ENCODE data around the gene GCNT2.
"Not testable (repeated sequence)": the region's sequence is repeated elsewhere in the genome, so short reads cannot be mapped to it uniquely, and the experiment has no call there.

The GCNT2 gene

DNA sequence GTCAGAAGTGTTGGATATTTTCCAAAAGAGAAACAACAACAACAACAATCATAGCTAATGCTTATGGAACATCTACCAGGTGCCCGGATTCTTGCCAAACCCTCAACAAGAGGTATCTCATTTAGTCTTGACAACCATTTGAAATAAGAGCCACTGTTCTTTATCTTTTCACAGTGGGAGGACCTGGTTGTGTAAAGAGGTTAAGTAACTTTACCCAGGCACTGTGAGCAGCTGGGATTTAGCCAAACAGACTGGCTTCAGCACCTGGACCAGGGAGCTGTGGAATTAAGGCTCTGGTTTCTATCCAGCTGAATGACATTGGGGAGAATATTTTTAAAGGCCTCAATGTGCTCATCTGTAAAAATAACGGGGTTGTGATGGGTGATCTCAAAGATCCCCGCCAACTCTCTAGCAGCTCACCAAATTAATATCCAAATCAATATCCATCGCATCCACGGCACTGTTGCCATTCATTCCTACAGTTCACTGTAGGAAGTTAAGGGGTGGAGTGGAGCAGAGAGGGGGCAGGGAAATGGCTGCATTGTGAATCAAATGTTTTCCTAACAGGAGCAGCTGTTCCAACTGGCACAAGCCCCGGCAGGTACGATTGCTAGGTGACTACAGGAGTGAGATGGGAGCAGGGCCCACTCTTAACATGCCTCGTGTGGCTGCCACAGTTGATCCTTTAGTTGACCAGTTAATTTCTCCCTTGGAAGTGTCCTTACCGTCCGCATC lies 61.8 kb downstream of the GCNT2 start:
- DNase-seq = no peak

DNA sequence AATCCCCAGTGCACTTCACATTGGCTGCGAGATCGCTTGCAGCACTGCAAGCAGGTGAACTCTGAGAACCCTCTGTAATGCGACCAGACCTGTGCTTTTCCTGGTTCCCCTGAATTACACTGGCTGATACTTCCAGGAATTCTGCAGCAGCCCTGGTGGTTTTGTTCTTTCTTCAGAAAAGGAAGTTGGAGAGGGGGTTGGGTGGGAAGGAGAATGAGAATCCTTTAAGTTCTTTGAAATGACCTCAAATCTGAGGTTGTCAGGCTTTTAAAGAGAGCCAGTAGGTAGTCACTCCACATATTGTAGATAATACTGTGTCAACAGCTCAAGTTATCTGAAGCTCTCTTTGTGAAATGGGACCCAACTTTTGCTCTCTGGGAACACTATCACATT lies 62.4 kb downstream of the GCNT2 start:
- DNase-seq = no peak

DNA sequence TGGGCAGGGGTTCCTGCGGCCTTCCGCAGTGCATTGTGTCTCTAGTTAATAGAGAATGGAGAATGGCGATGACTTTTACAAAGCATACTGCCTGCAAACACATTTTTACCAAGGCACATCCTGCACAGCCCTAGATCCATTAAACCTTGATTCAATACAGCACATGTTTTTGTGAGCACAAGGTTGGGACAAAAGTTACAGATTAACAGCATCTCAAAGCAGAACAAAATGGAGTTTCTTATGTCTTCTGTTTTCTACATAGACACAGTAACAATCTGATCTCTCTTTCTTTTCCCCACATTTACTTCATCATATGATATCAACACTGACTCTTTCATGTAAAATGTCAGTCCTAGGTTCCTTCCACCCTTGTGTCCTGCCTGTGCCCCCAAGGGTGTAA lies 63.5 kb downstream of the GCNT2 start:
- no peak for DNase-seq

DNA sequence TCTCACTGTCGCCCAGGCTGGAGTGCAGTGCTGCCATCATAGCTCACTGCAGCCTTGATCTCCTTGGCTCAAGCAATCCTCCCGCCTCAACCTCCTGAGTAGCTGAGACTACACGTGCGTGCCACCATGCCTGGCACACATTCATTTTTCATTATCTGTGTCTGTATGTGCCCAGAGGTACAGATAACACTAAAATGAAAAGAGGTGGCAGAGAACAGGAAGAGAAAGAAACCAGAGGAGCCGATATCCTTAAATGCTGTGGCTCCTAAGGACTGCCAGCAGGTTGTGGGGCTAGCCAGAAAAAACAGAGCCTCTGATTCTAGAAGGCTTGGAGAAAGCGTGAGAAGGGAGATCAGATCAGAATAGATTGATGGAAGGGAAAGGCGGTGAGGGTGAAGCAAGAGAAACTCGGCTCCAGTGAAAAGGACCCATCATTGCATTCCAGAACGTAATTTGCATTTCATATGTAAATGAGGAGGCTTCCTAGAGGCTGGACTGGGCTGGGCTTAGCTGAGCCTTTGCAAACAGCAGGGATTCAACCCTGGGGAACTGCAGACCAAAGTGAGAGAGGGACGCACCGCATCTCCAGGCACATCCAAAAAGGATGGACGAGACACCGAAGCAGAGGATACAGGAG lies 64.2 kb downstream of the GCNT2 start:
- DNase-seq = no peak

DNA sequence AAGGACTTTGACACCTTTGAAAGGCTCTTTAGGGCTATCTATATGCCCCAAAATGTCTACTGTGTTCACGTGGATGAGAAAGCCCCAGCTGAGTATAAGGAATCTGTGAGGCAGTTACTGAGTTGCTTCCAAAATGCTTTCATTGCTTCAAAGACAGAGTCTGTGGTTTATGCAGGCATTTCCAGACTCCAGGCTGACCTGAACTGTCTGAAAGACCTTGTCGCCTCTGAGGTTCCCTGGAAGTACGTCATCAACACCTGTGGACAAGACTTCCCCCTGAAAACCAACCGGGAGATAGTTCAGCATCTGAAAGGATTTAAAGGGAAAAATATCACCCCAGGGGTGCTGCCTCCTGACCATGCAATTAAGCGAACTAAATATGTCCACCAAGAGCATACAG lies 65.2 kb downstream of the GCNT2 start:
- no peak for DNase-seq

DNA sequence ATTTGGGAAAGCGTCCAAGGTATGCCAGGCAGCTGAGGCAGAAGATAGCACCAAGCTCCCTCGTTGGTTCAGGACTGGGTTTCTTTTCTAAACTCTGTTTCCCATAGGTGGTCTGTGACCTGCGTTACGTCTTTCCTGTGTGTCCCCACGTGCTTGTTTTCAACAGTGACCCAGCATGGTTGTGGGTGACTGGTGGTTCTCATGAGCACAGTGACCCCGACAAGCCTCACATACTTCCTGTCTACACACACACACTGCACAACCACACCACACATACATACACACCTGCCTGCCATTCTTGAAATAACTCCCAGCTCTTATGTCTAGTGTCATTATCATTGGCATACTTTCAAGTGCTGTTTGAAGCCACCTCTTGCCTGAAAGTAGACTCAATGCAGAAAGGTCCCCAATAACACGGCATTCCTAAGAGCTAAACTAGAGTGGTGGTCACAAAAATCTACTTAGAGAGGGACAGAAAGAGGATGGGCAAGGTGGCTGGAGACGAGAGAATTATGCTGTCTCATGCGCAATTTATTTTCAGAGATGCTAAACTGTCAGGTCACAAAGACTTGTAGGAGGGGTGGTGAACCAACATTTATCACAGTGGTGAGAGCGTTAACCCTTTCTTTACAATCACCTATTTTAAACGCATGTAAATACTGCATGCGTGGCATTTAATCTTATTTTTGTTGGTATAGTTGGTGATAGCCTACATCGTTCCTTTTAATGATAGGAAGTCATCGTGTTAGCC lies 66.7 kb downstream of the GCNT2 start:
- no peak for DNase-seq

DNA sequence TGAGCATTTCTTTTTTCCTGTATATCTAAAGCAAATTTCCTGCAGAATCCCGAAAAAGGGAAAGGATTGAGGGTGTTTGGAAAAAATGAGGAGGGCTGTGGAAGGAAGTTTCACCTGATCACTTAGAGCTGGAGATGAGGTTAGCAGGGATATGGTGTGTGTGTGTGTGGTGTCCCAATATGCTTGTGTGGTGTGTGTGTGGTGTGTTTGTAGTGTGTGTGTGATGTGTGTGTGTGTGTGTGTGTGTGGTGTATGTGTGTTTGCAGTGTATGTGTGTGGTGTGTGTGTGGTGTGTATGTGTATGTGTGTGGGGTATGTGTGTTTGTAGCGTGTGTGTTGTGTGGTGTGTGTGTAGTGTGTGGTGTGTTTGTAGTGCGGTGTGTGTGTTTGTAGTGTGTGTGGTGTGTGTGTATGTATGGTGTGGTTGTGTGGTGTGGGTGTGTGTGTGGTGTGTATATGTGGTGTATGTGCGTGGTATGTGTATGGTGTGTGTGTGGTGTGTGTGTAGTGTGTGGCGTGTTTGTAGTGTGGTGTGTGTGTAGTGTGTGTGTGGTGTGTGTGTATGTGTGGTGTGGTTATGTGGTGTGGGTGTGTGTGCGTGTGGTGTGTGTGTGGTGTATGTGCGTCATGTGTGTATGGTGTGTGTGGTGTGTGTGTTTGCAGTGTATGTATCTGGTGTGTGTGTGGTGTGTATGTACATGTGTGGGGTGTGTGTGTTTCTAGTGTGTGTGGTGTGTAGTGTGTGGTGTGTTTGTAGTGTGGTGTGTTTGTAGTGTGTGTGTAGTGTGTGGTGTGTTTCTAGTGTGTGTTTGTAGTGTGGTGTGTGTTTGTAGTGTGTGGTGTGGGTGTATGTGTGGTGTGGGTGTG lies 67.6 kb downstream of the GCNT2 start:
- DNase-seq = no peak

DNA sequence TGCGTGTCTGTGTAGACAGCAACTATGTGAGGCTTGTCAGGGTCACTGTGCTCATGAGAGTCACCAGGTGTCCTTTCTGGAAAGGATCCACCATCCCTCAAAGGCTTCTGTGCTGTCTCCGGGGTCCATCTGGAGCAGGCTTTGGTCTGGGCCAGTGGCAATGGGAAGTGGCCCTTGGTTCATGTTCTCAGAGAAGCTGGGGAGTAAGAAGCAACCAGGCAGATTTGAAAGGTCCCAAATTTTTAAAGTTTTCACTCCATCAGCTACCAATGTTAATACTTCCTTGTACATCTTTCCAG lies 68.2 kb downstream of the GCNT2 start:
- DNase-seq = no peak

DNA sequence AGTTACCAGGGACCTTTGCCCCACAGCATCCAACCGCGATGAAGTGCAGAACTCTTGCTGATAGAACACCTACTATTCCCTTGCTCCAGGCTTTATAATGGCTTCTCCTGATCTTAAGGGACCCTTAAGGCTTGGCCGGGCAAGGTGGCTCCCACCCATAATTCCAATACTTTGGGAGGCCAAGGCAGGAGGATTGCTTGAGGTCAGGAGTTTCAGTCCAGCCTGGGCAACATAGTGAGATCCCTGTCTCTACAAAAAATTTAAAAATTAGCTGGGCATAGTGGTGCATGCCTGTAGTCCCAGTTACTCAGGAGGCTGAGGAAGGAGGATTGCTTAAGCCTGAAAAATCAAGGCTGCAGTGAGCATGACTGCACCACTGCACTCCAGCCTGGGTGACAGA lies 68.8 kb downstream of the GCNT2 start:
- no peak for DNase-seq

DNA sequence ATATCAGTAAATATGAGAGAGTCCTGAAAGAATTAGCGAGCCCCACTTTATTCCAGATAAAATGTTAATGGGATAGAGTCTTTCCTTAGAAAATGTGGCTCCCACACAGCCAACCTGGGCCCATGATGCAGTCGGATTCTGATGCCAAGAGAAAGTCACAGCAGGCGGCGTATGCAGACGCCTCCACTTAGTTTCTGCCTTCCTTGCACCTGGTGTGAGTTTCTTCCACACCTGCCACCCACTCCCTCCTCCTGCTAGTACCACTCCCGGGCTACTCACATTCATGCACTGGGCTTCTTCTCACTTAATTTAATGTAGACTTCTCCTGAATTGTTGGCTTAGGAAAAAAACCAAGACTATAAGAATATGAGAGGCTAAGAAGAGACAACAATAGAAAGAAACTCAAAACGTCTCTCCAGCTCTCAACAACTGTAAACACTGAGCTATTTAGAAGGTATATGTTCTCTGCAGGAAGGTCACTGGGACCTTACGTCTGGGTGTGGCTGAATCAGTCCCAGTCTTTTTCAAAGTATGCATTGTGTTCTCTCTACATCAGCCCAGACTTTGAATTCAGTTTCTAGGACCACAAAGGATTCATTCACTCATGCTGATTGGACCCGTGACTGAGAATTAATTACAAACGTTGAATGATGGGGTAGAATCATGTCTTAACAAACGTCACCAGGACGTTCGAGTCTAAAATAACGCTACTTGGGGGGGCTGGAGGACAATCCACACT lies 70.4 kb downstream of the GCNT2 start:
- DNase-seq = no peak

DNA sequence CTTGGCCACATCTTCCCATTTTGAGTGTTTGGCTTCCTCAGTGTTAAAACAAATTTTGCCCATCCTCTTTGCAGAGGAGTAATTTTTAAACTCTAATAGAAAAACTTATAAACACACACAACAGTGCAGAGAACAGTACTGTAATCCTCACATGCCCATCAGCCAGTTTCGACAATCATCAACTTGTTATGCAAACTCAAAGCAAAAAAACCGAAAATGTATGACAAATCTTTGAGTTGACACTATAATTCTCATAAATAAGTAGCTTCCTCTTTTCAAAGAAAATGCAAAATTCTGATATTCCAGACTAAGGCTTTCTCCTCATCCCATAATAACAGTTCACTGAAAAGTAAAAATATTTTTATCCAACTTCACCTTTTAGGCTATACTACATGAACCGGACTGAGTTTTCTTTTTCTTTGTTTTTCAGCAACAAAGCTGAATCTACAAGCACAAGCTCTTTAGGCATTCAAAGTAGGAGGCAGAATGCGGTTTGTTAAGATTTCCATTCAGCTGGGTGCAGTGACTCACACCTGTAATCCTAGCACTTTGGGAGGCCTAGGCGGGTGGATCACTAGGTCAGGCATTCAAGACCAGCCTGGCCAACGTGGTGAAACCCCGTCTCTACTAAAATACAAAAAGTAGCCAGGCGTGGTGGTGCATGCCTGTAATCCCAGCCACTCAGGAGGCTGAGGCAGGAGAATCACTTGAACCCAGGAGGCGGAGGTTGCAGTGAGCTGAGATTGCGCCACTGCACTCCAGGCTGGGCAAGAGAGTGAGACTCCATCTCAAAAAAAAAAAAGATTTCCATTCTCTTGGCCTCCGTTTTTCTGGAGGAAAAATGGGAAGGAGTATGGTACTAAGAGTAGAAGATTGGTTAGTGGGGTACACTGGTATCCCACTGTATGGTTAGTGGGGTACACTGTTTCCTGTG lies 74.8 kb downstream of the GCNT2 start:
- DNase-seq = peak in 1 of 2 donors; percentile 35

DNA sequence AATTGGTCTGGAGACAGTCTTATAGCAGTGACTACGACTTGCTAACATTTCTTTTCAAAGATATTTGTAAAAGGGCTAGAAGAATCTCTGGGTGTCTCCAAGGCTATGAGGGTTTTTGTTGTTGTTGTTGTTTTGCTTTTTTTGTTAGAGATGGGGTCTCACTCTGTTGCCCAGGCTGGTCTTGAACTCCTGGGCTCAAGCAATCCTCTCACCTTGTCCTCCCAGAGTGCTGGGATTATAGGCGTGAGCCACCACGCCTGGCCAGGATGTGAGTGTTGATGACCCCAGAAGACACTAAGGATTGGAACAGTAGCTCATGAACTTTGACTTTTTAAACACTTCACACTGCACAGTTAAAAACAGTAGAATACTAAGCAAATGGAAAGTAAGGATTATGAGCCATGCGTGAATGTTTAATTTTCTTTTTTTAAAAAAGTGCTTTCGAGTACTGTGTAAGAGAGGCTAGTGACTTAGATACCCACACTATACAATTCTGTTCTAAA lies 76.4 kb downstream of the GCNT2 start:
- no peak for DNase-seq

DNA sequence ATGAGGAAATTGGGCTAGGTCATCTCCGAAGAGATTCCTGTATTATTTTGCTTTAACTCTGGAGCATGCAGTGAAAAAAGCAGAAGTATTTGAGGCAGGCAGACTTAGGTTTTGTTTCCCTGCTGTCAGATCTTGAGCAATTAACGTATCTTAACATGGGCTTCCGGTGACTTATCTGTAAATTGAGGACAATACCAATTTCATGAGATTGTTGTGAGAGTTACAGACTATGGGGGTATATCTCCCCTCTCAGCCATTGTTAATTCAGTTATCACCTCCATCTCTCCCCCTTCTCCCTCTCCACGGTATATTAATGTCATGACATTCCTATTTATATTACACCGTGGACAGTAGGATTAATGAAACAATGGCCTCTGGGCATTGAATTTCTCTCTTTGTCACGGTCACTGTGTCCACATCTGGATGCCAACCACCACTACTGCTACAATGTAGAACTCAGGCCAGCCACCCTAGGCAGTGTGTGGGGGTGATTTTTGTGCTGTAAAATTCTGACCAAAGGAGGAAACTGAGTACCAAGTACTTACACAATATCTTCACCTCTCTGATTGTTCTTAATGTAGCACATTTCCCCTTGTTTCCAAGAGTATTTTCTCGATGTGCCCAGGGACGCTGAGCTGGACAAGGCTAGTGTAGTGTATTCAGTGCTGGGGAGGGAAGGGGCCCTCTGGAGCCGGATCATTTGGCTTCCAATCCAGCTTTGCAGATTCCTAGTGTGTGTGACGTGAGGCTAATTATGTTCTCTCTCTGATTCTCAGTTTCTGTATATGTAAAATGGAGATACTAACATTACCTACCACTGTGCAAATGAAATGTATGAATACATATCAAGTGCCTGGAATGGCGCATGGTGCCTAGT lies 77.2 kb downstream of the GCNT2 start:
- peak in 1 of 2 donors; percentile 8 for DNase-seq

DNA sequence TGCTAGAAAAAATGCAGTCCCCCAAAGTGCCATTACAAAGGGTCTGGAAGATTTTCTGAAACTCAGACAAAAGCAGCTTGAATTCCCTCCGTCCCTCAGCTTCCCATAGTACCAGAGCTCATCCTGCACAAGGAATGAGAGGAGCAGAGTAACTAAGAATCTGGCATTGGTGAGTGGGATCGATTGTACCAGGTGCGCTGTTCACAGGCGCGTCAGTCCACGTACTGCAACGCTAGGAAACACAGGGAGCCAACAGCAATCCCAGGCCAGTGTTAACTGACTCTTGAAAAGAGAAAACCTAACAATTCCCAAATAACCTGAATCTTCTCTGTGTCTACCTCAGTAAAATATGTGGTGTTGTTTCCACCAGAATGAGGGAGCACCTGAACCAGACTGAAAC lies 77.9 kb downstream of the GCNT2 start:
- no peak for DNase-seq

DNA sequence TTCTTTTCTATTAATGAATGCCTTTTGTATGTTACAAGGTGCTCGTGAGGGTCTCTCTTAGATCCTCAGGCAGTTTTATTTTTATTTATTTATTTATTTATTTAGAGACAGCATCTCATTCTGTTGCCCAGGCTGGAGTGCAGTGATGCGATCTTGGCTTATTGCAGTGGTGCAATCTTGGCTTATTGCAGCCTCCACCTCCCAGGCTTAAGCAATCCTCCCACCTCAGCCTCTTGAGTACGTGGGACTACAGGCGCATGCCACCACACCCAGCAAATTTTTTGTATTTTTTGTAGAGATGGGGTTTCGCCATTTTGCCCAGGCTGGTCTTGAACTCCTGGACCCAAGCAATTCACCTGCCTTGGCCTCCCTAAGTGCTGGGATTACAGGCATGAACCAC lies 79.5 kb downstream of the GCNT2 start:
- not testable (repeated sequence) for DNase-seq

DNA sequence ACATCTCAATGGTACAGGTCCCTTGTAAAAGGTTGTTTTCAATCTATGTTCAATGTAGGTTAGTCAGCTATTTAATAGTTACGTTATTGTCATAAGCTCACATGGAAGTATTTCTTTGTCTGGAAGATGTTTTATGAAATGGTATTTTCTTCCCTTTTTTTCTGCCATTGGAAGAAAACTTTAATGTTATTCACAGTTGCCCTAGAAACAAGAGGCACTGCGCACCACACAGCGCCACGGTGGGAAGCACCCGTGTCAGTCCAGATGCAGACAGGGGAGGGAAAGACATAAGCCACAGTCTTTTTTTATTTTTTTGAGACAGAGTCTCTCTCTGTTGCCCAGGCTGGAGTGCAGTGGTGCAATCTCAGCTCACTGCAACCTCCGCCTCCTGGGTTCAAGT lies 82.1 kb downstream of the GCNT2 start:
- DNase-seq = peak in 1 of 2 donors; percentile 44

DNA sequence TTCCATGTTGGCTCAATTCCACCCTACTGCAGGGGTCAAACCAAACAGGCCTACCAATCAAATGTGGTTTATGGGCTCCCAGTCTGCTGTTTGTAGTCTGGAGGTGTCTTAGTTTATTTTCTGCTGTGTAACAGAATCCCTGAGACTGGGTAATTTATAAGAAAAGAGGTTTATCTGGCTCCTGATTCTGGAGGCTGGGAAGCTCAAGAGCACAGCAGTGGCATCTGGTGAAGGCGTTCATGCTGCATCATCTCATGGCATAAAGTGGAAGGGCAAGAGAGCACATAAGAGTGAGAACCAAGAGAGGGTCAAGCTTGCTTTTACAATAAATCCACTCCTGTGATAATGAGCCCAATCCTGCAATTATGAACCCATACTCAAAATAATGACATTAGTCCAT lies 87.9 kb downstream of the GCNT2 start:
- no peak for DNase-seq

DNA sequence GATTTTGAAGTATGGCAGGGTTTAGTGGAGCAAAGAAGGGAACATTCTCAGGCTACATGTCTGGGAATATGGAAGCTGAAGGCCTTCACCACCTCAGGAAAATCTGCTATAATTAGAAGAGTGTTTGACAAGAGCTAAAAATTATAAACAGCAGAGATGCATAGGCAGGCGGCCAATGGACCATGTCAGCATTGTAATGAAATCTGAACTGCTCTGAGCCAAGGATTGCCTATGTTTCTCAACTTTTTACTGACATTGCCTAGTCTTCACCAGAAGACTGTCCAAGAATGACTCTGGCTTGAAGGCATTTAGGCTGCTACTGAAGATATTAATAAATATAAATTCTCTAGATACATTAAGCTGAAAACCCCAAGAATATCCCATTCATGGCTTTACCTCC lies 89.1 kb downstream of the GCNT2 start:
- DNase-seq = no peak

DNA sequence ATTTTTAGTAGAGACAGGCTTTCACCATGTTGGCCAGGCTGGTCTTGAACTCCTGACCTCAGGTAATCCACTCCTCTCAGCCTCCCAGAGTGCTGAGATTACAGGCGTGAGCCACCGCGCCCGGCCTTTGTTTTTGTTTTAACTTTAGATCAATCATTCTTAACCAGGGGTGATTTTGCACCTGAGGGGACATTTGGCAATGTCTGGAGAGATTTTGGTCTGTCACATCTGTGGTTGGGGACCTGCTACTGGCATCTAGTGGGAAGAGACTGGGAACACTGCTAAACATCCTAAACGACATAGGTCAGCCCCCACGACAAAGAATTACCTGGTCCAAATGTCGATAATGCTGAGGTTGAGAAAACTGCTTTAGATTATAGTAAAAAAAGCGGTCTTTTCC lies 91.0 kb downstream of the GCNT2 start:
- DNase-seq = no peak

DNA sequence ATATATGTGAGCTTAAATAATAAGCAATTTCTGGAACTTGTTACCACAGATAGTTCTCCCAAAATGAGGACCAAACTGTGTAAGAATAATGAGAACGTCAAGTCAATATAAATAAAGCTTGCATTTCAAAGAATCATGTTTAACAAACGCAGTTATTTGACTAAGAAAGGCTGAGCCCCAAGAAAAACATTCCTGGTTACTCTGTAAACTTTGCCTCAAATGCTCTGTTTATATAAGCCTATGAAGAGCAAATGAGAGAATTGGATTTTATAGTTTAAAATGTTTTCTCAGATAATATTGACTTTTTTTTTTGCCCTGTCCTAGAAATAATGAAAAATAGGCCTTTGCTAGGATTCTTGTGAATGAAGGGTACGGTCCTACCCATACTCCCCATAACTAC lies 91.9 kb downstream of the GCNT2 start:
- no peak for DNase-seq
